ENCODE data around the gene ITGAX.

The ITGAX gene

GRCh38 chr16:31350275-31351005 is 4.5 kb upstream of the ITGAX start:
- no peak for DNase-seq

GRCh38 chr16:31351246-31351941 is 3.6 kb upstream of the ITGAX start:
- DNase-seq = no peak

GRCh38 chr16:31351942-31352325 is 3.0 kb upstream of the ITGAX start:
- no peak for DNase-seq

- no peak for DNase-seq
Measured at GRCh38 chr16:31352376-31353115, 2.4 kb upstream of the ITGAX start.

- no peak for DNase-seq
Measured at GRCh38 chr16:31355431-31356100, 590 bp downstream of the ITGAX start.

GRCh38 chr16:31356566-31357323 is 1.8 kb downstream of the ITGAX start:
- no peak for DNase-seq

- DNase-seq = no peak
Measured at GRCh38 chr16:31357324-31358109, 2.5 kb downstream of the ITGAX start.

- DNase-seq = no peak
Measured at GRCh38 chr16:31360251-31360650, 5.3 kb downstream of the ITGAX start.

GRCh38 chr16:31361201-31362110 is 6.5 kb downstream of the ITGAX start:
- DNase-seq = no peak

GRCh38 chr16:31362476-31363405 is 7.8 kb downstream of the ITGAX start:
- no peak for DNase-seq

GRCh38 chr16:31363721-31364120 is 8.7 kb downstream of the ITGAX start:
- no peak for DNase-seq

- DNase-seq = no peak
Measured at GRCh38 chr16:31364421-31364820, 9.4 kb downstream of the ITGAX start.

- DNase-seq = no peak
Measured at GRCh38 chr16:31365131-31365865, 10.3 kb downstream of the ITGAX start.

- no peak for DNase-seq
Measured at GRCh38 chr16:31367853-31368252, 12.9 kb downstream of the ITGAX start.

GRCh38 chr16:31371008-31371407 is 16.0 kb downstream of the ITGAX start:
- DNase-seq = no peak

- no peak for DNase-seq
Measured at GRCh38 chr16:31371619-31372484, 16.9 kb downstream of the ITGAX start.

GRCh38 chr16:31373235-31373634 is 18.3 kb downstream of the ITGAX start:
- no peak for DNase-seq

GRCh38 chr16:31375231-31375630 is 20.3 kb downstream of the ITGAX start:
- DNase-seq = no peak
